Loucy (cell line): Measurements from ENCODE around the gene GAK.

Experiments used
- H2AFZ ChIP-seq: fragments of 200-600 bp; sonication (generic); 2 replicates; pipeline ENCODE4 v1.6.0; 2016; ENCODE audit warnings: antibody characterized with exemption, mild to moderate bottlenecking, low read length, moderate library complexity
- H3F3A ChIP-seq: fragments of 200-600 bp; 2 replicates; pipeline ENCODE4 v1.6.0; 2016; ENCODE audit warnings: antibody characterized with exemption, low read depth, mild to moderate bottlenecking
- H3K27me3 ChIP-seq: fragments of 200-600 bp; sonication (generic); 2 replicates; pipeline ENCODE4 v1.6.1; 2014; ENCODE audit warnings: low read length, mild to moderate bottlenecking; ENCODE audit not compliant: insufficient read depth, poor library complexity, severe bottlenecking
- H3K36me3 ChIP-seq: fragments of 200-600 bp; sonication (generic); 2 replicates; pipeline ENCODE4 v1.6.1; 2016; ENCODE audit warnings: low read length; ENCODE audit not compliant: insufficient read depth
- H3K4me1 ChIP-seq: fragments of 200-600 bp; sonication (generic); 2 replicates; pipeline ENCODE4 v1.5.1; 2014; ENCODE audit warnings: low read length, mild to moderate bottlenecking; ENCODE audit not compliant: insufficient read depth, poor library complexity, severe bottlenecking
- H3K4me2 ChIP-seq: fragments of 200-600 bp; sonication (generic); 2 replicates; pipeline ENCODE4 v1.6.0; 2014; ENCODE audit warnings: antibody characterized with exemption, low read length, low read depth, mild to moderate bottlenecking; ENCODE audit not compliant: poor library complexity, severe bottlenecking
- H3K4me3 ChIP-seq: fragments of 200-600 bp; sonication (generic); 2 replicates; pipeline ENCODE4 v1.5.1; 2014; ENCODE audit warnings: low read length, mild to moderate bottlenecking, mixed read lengths; ENCODE audit not compliant: poor library complexity, severe bottlenecking
- H3K79me2 ChIP-seq: fragments of 200-600 bp; sonication (generic); 2 replicates; pipeline ENCODE4 v1.6.1; 2014; ENCODE audit warnings: low read length; ENCODE audit not compliant: insufficient read depth
- H3K9ac ChIP-seq: fragments of 200-600 bp; sonication (generic); 2 replicates; pipeline ENCODE4 v1.6.0; 2014; ENCODE audit warnings: mild to moderate bottlenecking, low read depth, low read length, moderate library complexity; ENCODE audit not compliant: poor library complexity, severe bottlenecking
- H3K9me2 ChIP-seq: fragments of 200-600 bp; sonication (generic); replicated peaks from 2 replicates; pipeline ENCODE4 v1.6.1; 2016; ENCODE audit warnings: low read depth, low read length, mixed read lengths
- H3K9me3 ChIP-seq: fragments of 200-600 bp; sonication (generic); 2 replicates; pipeline ENCODE4 v1.6.1; 2014; ENCODE audit warnings: mild to moderate bottlenecking, antibody characterized with exemption, low read length, low read depth; ENCODE audit not compliant: insufficient read depth
- H4K20me1 ChIP-seq: fragments of 200-600 bp; sonication (generic); 2 replicates; pipeline ENCODE4 v1.6.0; 2014; ENCODE audit warnings: antibody characterized with exemption, low read length, mild to moderate bottlenecking; ENCODE audit not compliant: insufficient read depth, poor library complexity, severe bottlenecking
- EZH2phosphoT487 ChIP-seq: fragments of 200-600 bp; IDR thresholded peaks from 2 replicates; pipeline ENCODE4 v1.6.1; 2018; ENCODE audit warnings: antibody characterized with exemption, mild to moderate bottlenecking, moderate library complexity, borderline replicate concordance
- TF ChIP-seq, protein P1 (sequence below): fragments of 200-600 bp; sonication (generic); conservative IDR thresholded peaks from 2 replicates; pipeline ENCODE4 v1.5.1; 2014; ENCODE audit warnings: mild to moderate bottlenecking, antibody characterized with exemption, low read length

Gene GAK

GRCh38 chr4:898123-898522, 34.0 kb downstream of the GAK start:
- no peaks in the 10 kb centered on the region for H3K9me3 ChIP-seq
- H3K9me2 ChIP-seq, result no peaks in the 10 kb centered on the region
- no peaks in the 10 kb centered on the region for H3F3A ChIP-seq
- no peak overlapping the region for H2AFZ ChIP-seq
- H4K20me1 ChIP-seq, result peaks cover 3% of the 10 kb centered on the region
- no peaks in the 10 kb centered on the region for H3K4me1 ChIP-seq
- TF ChIP-seq, protein P1, sequence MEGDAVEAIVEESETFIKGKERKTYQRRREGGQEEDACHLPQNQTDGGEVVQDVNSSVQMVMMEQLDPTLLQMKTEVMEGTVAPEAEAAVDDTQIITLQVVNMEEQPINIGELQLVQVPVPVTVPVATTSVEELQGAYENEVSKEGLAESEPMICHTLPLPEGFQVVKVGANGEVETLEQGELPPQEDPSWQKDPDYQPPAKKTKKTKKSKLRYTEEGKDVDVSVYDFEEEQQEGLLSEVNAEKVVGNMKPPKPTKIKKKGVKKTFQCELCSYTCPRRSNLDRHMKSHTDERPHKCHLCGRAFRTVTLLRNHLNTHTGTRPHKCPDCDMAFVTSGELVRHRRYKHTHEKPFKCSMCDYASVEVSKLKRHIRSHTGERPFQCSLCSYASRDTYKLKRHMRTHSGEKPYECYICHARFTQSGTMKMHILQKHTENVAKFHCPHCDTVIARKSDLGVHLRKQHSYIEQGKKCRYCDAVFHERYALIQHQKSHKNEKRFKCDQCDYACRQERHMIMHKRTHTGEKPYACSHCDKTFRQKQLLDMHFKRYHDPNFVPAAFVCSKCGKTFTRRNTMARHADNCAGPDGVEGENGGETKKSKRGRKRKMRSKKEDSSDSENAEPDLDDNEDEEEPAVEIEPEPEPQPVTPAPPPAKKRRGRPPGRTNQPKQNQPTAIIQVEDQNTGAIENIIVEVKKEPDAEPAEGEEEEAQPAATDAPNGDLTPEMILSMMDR, result no peak
- no peak for TF ChIP-seq EZH2phosphoT487
- H3K79me2 ChIP-seq, result no peaks in the 10 kb centered on the region
- no peak overlapping the region for H3K4me3 ChIP-seq
- H3K27me3 ChIP-seq, result no peaks in the 10 kb centered on the region
- H3K4me2 ChIP-seq, result no peak overlapping the region
- peaks cover 62% of the 10 kb centered on the region; the same call in 1 of the 2 replicates for H3K36me3 ChIP-seq
- H3K9ac ChIP-seq, result no peak overlapping the region

- Histone ChIP-seq H3K36me3 (peaks cover 57% of the 10 kb centered on the region; the same call in 1 of the 2 replicates), H3K79me2 (no peaks in the 10 kb centered on the region), H3K4me1 (no peaks in the 10 kb centered on the region), H3K9me3 (no peaks in the 10 kb centered on the region), H3K27me3 (no peaks in the 10 kb centered on the region), H3F3A (no peaks in the 10 kb centered on the region), H3K4me2 (no peak overlapping the region), H3K9me2 (no peaks in the 10 kb centered on the region), H4K20me1 (peaks cover 3% of the 10 kb centered on the region), H3K9ac (no peak overlapping the region), H3K4me3 (no peak overlapping the region), H2AFZ (no peak overlapping the region)
- no peak for TF ChIP-seq EZH2phosphoT487
- TF ChIP-seq, protein P1, result no peak
Measured at GRCh38 chr4:896630-897029, 35.5 kb downstream of the GAK start.

DNA sequence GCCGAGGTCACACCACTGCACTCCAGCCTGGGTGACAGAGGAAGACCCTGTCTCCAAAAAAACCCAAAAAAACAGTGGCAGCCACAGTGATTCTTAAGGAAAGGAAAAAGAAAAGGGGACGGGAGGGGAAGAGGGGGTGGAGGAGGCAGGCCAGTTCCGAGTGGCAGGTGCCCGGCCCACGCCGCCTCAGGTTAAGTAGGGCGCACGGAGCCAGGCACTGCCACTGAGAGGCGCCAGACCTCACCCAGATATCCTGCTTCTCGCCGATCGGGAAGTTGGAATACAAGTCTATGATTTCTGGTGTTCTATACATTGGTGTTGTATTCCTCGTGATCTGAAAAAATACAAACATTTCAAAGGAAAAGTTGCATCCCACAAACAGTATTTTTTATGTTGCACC, 35.9 kb downstream of the GAK start:
- no peaks in the 10 kb centered on the region for H3K27me3 ChIP-seq
- H3K4me1 ChIP-seq, result no peaks in the 10 kb centered on the region
- H3K9me2 ChIP-seq, result no peaks in the 10 kb centered on the region
- no peak overlapping the region for H2AFZ ChIP-seq
- H3K9me3 ChIP-seq, result no peaks in the 10 kb centered on the region
- H3F3A ChIP-seq, result no peaks in the 10 kb centered on the region
- peaks cover 2% of the 10 kb centered on the region for H4K20me1 ChIP-seq
- H3K79me2 ChIP-seq, result no peaks in the 10 kb centered on the region
- no peak overlapping the region for H3K4me3 ChIP-seq
- peaks cover 52% of the 10 kb centered on the region; the same call in 1 of the 2 replicates for H3K36me3 ChIP-seq
- no peak overlapping the region for H3K9ac ChIP-seq
- no peak overlapping the region for H3K4me2 ChIP-seq
- TF ChIP-seq, protein P1, result peak; percentile 36; the same call in 1 of the 2 replicates
- TF ChIP-seq EZH2phosphoT487, result no peak
